Muscle layer of colon (tissue), 2 donors: ENCODE measurements around the gene POLDIP3.
"Not testable (repeated sequence)": the region's sequence is repeated elsewhere in the genome, so short reads cannot be mapped to it uniquely, and the experiment has no call there.

Source experiments
- H3K27ac ChIP-seq: one replicate; pipeline ENCODE4 v1.7.0; 2013; ENCODE audit warnings: low read depth, mild to moderate bottlenecking, low read length, moderate library complexity
- H3K27me3 ChIP-seq, 2 donors: one replicate each; pipeline ENCODE4 v1.7.0; 2013; ENCODE audit warnings: low read length in 2 of 2, mild to moderate bottlenecking in 2 of 2; ENCODE audit not compliant: insufficient read depth in 2 of 2, control insufficient read depth in 1 of 2
- H3K36me3 ChIP-seq: one replicate; pipeline ENCODE4 v1.7.0; 2013; ENCODE audit warnings: mild to moderate bottlenecking, low read length; ENCODE audit not compliant: insufficient read depth
- H3K4me1 ChIP-seq: one replicate; pipeline ENCODE4 v1.7.0; 2013; ENCODE audit warnings: mild to moderate bottlenecking, low read length; ENCODE audit not compliant: insufficient read depth
- H3K4me3 ChIP-seq, 2 donors: one replicate each; pipeline ENCODE4 v1.7.0; 2013; ENCODE audit warnings: low read length in 2 of 2, low read depth in 1 of 2, mild to moderate bottlenecking in 1 of 2, moderate library complexity in 1 of 2
- H3K9ac ChIP-seq: one replicate; pipeline ENCODE4 v1.7.0; 2013; ENCODE audit warnings: low read length
- H3K9me3 ChIP-seq: one replicate; pipeline ENCODE4 v1.7.0; 2013; ENCODE audit warnings: mild to moderate bottlenecking, low read length
- donor health status: abdominal sarcoma.
- donor health status: Adenocarcinoma of cecum.

The POLDIP3 gene

GRCh38 chr22:42562684-42563083 lies 52.0 kb downstream of the POLDIP3 start:
- Histone ChIP-seq H3K4me3 (no peak overlapping the region), H3K27me3 (no peaks in the 10 kb centered on the region), H3K4me1 (no peaks in the 10 kb centered on the region), H3K9me3 (no peaks in the 10 kb centered on the region), H3K36me3 (peaks cover 4% of the 10 kb centered on the region), H3K27ac (no peak overlapping the region), H3K9ac (no peak overlapping the region)

- Histone ChIP-seq H3K4me1 (no peaks in the 10 kb centered on the region), H3K27ac (no peak overlapping the region), H3K36me3 (peaks cover 4% of the 10 kb centered on the region), H3K9ac (no peak overlapping the region), H3K4me3 (no peak overlapping the region), H3K9me3 (no peaks in the 10 kb centered on the region), H3K27me3 (no peaks in the 10 kb centered on the region)
Observed at GRCh38 chr22:42562279-42562678, 52.4 kb downstream of the POLDIP3 start.

GRCh38 chr22:42561856-42562255 lies 52.8 kb downstream of the POLDIP3 start:
- Histone ChIP-seq H3K27me3 (no peaks in the 10 kb centered on the region), H3K9me3 (no peaks in the 10 kb centered on the region), H3K36me3 (peaks cover 4% of the 10 kb centered on the region), H3K4me3 (no peak overlapping the region), H3K27ac (no peak overlapping the region), H3K4me1 (no peaks in the 10 kb centered on the region), H3K9ac (no peak overlapping the region)

- Histone ChIP-seq H3K9ac (no peak overlapping the region), H3K9me3 (no peaks in the 10 kb centered on the region), H3K27ac (no peak overlapping the region), H3K27me3 (no peaks in the 10 kb centered on the region), H3K4me1 (no peaks in the 10 kb centered on the region), H3K4me3 (no peak overlapping the region), H3K36me3 (no peaks in the 10 kb centered on the region)
Observed at GRCh38 chr22:42560781-42561180, 53.9 kb downstream of the POLDIP3 start.

- no peaks in the 10 kb centered on the region for H3K9me3 ChIP-seq
- H3K4me1 ChIP-seq: no peaks in the 10 kb centered on the region
- H3K27ac ChIP-seq: no peak overlapping the region
- no peaks in the 10 kb centered on the region for H3K36me3 ChIP-seq
- no peaks in the 10 kb centered on the region for H3K27me3 ChIP-seq
- H3K4me3 ChIP-seq: no peak overlapping the region
- no peak overlapping the region for H3K9ac ChIP-seq
Observed at GRCh38 chr22:42560381-42560780, 54.3 kb downstream of the POLDIP3 start.

- Histone ChIP-seq H3K27ac (peak within 1 kb of the TSS; percentile 51), H3K4me1 (peaks cover 7% of the 10 kb centered on the region), H3K4me3 (peak within 1 kb of the TSS; percentile 31 to 86), H3K9ac (peak within 1 kb of the TSS; percentile 29), H3K27me3 (no peaks in the 10 kb centered on the region), H3K9me3 (no peaks in the 10 kb centered on the region), H3K36me3 (no peaks in the 10 kb centered on the region)
Observed at GRCh38 chr22:42553475-42554361, 61.0 kb downstream of the POLDIP3 start, which contains the start of gene SERHL2. TSS of gene SERHL2 (plus strand) at chr22:42553956. CDS start at chr22:42554021, 65 bp downstream.

GRCh38 chr22:42552294-42552647 lies 62.4 kb downstream of the POLDIP3 start:
- H3K27ac ChIP-seq, H3K9me3 ChIP-seq, H3K4me3 ChIP-seq, H3K36me3 ChIP-seq, H3K4me1 ChIP-seq, H3K9ac ChIP-seq, H3K27me3 ChIP-seq: not testable (repeated sequence)

GRCh38 chr22:42549331-42550060 lies 65.2 kb downstream of the POLDIP3 start:
- Histone ChIP-seq H3K36me3 (no peaks in the 10 kb centered on the region), H3K4me1 (peaks cover 7% of the 10 kb centered on the region), H3K4me3 (no peak overlapping the region), H3K9ac (no peak overlapping the region), H3K27ac (no peak overlapping the region), H3K27me3 (no peaks in the 10 kb centered on the region), H3K9me3 (no peaks in the 10 kb centered on the region)

- Histone ChIP-seq H3K9me3 (no peaks in the 10 kb centered on the region), H3K27me3 (no peaks in the 10 kb centered on the region), H3K4me1 (peaks cover under 1% of the 10 kb centered on the region), H3K36me3 (no peaks in the 10 kb centered on the region), H3K9ac (no peak overlapping the region), H3K27ac (no peak overlapping the region), H3K4me3 (no peak overlapping the region)
Observed at GRCh38 chr22:42548597-42549330, 65.9 kb downstream of the POLDIP3 start.

GRCh38 chr22:42548126-42548525 lies 66.6 kb downstream of the POLDIP3 start:
- not testable (repeated sequence) for H3K27ac ChIP-seq, H3K9ac ChIP-seq, H3K9me3 ChIP-seq, H3K36me3 ChIP-seq, H3K27me3 ChIP-seq, H3K4me3 ChIP-seq, H3K4me1 ChIP-seq

GRCh38 chr22:42547562-42547961 lies 67.1 kb downstream of the POLDIP3 start:
- no peaks in the 10 kb centered on the region for H3K9me3 ChIP-seq
- H3K4me3 ChIP-seq: no peak overlapping the region
- H3K27me3 ChIP-seq: no peaks in the 10 kb centered on the region
- H3K36me3 ChIP-seq: no peaks in the 10 kb centered on the region
- H3K4me1 ChIP-seq: no peaks in the 10 kb centered on the region
- H3K9ac ChIP-seq: no peak overlapping the region
- H3K27ac ChIP-seq: no peak overlapping the region
